ENCODE results near the gene XRN2. TPM values are rescaled to one million over a fixed set of nuclear protein-coding genes. Genes with fewer than 3 reads are reported as not detected.

Gene XRN2
- polyA plus RNA-seq, 1 experiment, result 120 TPM

GRCh38 chr20:21322921-21323331 lies 19.8 kb downstream of the XRN2 start:
- no peak overlapping the region for H3K27ac ChIP-seq (ENCODE audit: low read depth, low read length)
- peaks cover 10% of the 10 kb centered on the region for H3K9me3 ChIP-seq (ENCODE audit: control insufficient read depth, insufficient read depth, low read length)
- DNase-seq (ENCODE audit: low read depth, low spot score), result no peak
- POLR2A ChIA-PET, result interaction anchor here (0.8 kb wide), 1 partner anchor 7 kb away, joined by 3 read pairs; no protein-coding TSS in a partner anchor
- H3K27me3 ChIP-seq (ENCODE audit: control insufficient read depth, insufficient read depth, low read length), result no peaks in the 10 kb centered on the region
- CTCF ChIA-PET, result no interaction called here
- no peak overlapping the region for H3K4me3 ChIP-seq (ENCODE audit: low read depth, low read length)
- TF ChIP-seq CTCF (IDR thresholded peaks at IDR 0.05; ENCODE audit: low read depth, low read length), result no peak

GRCh38 chr20:21323640-21324039 lies 20.5 kb downstream of the XRN2 start:
- H3K27ac ChIP-seq (ENCODE audit: low read depth, low read length), result peak overlapping the region; percentile 25
- ChIA-PET CTCF (no interaction called here), POLR2A (interaction anchor here (0.8 kb wide), 1 partner anchor 8 kb away, joined by 3 read pairs; no protein-coding TSS in a partner anchor)
- H3K27me3 ChIP-seq (ENCODE audit: control insufficient read depth, insufficient read depth, low read length), result no peaks in the 10 kb centered on the region
- peak; percentile 34 for DNase-seq (ENCODE audit: low read depth, low spot score)
- H3K9me3 ChIP-seq (ENCODE audit: control insufficient read depth, insufficient read depth, low read length), result peaks cover 10% of the 10 kb centered on the region
- H3K4me3 ChIP-seq (ENCODE audit: low read depth, low read length), result no peak overlapping the region
- TF ChIP-seq CTCF (IDR thresholded peaks at IDR 0.05; ENCODE audit: low read depth, low read length), result no peak

GRCh38 chr20:21324126-21324525 lies 21.0 kb downstream of the XRN2 start:
- Histone ChIP-seq H3K27ac (ENCODE audit: low read depth, low read length) (peak overlapping the region; percentile 25), H3K9me3 (ENCODE audit: control insufficient read depth, insufficient read depth, low read length) (peaks cover 10% of the 10 kb centered on the region), H3K27me3 (ENCODE audit: control insufficient read depth, insufficient read depth, low read length) (no peaks in the 10 kb centered on the region), H3K4me3 (ENCODE audit: low read depth, low read length) (no peak overlapping the region)
- DNase-seq (ENCODE audit: low read depth, low spot score), result no peak
- ChIA-PET POLR2A (interaction anchor here (0.9 kb wide), 1 partner anchor 19 kb away, joined by 5 read pairs; no protein-coding TSS in a partner anchor), CTCF (no interaction called here)
- TF ChIP-seq CTCF (IDR thresholded peaks at IDR 0.05; ENCODE audit: low read depth, low read length), result no peak

GRCh38 chr20:21325296-21325695 lies 22.2 kb downstream of the XRN2 start:
- CTCF ChIA-PET, result no interaction called here
- POLR2A ChIA-PET, result no interaction called here
- TF ChIP-seq CTCF (IDR thresholded peaks at IDR 0.05; ENCODE audit: low read depth, low read length), result no peak

GRCh38 chr20:21326700-21327099 lies 23.6 kb downstream of the XRN2 start:
- no peaks in the 10 kb centered on the region for H3K27me3 ChIP-seq (ENCODE audit: control insufficient read depth, insufficient read depth, low read length)
- no peak overlapping the region for H3K4me3 ChIP-seq (ENCODE audit: low read depth, low read length)
- H3K27ac ChIP-seq (ENCODE audit: low read depth, low read length), result no peak overlapping the region
- ChIA-PET POLR2A (no interaction called here), CTCF (interaction anchor here (1.3 to 2.4 kb wide), 2 partner anchors 91 to 179 kb away, joined by 3 to 15 read pairs; no protein-coding TSS in a partner anchor)
- H3K9me3 ChIP-seq (ENCODE audit: control insufficient read depth, insufficient read depth, low read length), result no peaks in the 10 kb centered on the region; the same call in 1 of the 2 replicates
- no peak for TF ChIP-seq CTCF (IDR thresholded peaks at IDR 0.05; ENCODE audit: low read depth, low read length)
- no peak for DNase-seq (ENCODE audit: low read depth, low spot score)

More at GRCh38 chr20:21325296-21325695, 22.2 kb downstream of the XRN2 start:
- H3K27ac ChIP-seq (ENCODE audit: low read depth, low read length), result no peak overlapping the region
- no peak for DNase-seq (ENCODE audit: low read depth, low spot score)
- no peak overlapping the region for H3K4me3 ChIP-seq (ENCODE audit: low read depth, low read length)
- no peaks in the 10 kb centered on the region for H3K27me3 ChIP-seq (ENCODE audit: control insufficient read depth, insufficient read depth, low read length)
- peaks cover 8% of the 10 kb centered on the region for H3K9me3 ChIP-seq (ENCODE audit: control insufficient read depth, insufficient read depth, low read length)

All from AG04450 (cell line).